SIG-M5 (cell line): Measurements from ENCODE around the gene NTHL1.
"Not testable (repeated sequence)": the region's sequence is repeated elsewhere in the genome, so short reads cannot be mapped to it uniquely, and the experiment has no call there.

Experiments
- DNase-seq: peaks from one replicate; lab custom pipeline; 2025; lab: John Stamatoyannopoulos, UW

NTHL1 gene

DNA sequence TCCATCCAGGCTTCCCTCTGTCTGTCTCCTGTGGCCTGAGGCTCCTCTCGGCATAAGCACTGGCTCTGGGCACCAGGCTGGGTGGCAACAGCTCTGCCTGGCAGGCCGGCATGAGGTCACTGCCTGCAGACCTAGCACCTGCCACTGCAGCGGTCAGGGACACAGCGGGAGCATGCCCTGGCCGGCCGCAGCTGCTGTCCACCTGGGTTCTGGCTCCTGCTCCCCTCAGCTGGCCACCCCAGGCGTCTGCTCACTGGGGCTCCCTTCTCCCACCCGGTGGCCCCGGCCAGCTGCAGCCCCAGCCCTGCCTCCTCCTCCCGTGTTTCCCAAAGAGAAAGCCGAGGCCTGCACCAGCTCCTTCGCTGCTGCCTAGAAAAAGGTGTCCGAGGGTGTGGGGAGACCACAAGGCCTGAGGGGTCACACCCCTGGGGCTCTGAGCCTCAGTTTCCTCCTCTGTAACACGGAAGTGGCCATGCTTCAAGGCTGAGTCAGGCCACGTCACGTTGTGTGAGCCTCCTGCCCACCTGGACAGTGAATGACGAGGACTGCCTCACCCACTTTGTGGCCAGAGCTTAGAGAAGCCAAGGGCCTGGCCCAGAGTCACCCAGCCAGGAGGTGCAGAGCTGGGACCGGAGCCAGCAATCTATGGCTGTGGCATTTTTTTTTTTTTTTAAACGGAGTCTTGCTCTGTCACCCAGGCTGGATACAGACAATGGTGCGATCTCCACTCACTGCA, 6.7 kb downstream of the NTHL1 start:
- no peak for DNase-seq

DNA sequence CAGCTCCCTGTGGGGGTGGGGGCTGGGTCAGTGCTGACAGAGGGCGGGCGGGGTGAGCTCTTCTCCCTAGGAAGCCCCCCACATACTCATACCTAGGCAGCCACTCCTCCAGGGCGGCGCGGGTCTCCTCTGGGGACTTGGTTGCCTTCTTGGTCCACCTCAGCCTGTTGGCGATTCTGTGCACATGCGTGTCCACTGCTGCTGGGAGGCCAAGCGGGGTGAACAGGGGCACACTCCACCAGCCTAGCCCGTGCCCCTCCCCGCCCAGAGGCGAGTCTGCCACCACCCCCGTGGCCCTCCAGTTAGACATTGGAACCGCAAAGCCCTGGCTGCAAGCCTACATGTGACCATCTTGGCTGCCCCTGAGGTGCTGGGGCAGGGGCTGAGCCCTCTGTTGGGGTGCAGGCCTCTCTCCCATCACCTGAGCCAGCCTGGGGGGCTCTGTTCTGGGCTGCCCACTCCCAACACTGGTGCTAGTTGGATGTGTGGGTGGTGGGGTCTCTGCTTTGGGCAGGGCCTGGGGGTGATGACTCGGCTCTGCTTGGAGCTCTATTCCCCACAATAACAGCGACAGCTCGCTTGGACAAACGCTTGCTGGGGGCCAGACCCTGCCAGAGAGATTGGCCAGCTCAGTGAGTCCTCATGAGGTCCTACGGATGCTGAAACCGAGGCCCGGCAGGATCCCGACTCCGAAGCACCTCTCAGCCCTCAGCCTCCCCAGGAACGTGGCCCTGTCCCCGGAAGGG, 7.4 kb downstream of the NTHL1 start:
- DNase-seq = no peak

DNA sequence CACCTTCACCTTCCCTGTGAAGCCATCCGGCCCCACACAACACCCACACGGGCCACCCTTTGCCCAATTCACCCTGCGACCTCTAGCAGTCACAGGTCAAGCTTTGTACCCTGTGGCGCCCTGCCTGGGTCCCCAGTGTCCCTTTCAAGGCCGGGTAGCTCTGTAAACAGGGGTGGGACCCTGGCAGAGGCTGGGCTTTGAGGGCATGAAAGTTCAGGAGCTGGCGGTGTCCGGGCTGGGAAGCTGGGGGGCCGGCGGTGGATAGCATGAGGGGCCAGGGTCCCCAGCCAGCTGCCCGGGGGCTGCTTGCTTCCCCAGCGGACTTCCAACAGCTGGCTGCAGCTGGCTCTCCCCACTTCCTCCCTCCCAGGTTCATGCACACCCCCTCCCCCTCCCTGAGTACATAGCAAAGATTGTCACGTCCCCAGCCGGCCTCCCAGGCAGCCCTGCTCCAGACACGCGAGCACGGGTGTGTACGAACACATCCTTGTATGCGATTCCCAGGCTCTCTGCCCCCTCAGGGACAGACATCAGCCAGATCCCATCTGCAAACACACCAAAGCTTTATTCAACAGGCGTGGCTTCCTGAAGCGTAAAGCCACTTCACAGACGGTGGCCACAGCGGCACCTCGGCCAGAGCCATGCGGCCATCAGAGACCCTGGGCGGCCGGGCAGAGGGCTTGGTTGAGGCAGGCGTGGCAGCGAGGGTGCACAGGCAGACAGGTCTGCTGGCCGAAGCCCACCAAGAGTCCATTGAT, 8.2 kb downstream of the NTHL1 start:
- no peak for DNase-seq

DNA sequence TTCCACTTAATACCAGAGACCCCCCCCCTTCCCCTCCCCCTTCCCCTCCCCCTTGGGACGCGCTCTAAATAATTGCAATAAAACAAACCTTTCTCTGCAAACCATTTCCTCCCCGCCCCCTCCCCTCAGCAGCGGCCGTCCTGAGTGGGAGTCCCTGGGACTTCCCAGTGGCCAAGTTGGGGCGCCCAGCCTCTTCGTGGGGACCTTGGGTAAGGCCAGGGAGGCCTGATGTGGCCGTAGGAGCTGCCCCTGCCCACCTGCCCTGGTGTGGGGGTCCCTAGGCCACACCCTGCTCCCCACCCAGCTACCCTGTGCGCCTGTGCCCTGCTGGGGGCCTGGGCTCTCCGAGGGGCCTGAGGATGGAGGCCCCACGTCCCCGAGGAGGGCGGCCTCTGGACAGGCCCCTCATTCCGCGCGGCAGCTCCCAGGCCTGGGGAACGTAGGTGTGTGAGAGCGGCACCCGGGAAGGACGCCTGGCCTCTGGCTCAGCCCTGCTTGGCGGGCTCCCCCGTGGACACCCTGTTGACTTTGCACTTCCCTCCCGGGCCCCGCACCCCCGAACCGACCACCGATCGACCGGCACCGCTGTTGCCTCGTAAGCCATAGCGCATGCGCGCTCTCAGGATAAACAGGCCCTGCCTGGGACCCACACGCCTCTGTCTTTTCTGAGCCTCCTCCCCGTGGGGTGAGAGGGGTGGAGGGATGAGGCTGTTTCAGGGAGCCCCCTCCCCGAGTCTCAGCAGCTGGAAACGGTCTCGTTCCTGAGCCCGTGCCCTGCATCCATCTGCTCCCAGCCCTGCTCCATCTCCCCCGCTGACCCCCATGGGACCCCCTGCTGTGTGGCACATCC, 9.0 kb downstream of the NTHL1 start:
- DNase-seq = no peak

DNA sequence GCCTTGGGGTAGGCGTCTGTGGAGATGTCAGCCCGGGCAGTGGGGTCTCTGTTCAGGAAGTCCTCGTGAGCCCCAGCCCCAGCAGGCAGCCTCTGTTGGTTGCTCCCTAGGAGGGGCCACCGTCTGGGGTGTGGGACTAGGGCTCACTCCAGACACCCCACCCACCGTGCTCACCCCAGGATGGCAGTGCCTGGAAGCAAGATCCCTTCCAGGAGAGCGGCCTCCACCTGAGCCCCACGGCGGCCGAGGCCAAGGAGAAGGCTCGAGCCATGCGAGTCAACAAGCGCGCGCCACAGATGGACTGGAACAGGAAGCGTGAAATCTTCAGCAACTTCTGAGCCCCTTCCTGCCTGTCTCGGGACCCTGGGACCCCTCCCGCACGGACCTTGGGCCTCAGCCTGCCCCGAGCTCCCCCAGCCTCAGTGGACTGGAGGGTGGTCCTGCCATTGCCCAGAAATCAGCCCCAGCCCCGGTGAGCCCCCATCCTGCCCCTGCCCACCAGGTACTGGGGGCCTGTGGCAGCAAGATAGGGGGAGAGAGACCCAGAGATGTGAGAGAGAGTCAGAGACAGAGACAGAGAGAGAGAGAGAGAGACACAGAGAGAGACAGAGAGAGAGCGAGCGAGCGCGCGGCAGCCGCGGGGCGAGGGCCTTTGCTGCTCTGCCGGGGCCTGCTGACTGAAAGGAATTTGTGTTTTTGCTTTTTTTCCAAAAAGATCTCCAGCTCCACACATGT, 9.8 kb downstream of the NTHL1 start:
- DNase-seq = no peak

DNA sequence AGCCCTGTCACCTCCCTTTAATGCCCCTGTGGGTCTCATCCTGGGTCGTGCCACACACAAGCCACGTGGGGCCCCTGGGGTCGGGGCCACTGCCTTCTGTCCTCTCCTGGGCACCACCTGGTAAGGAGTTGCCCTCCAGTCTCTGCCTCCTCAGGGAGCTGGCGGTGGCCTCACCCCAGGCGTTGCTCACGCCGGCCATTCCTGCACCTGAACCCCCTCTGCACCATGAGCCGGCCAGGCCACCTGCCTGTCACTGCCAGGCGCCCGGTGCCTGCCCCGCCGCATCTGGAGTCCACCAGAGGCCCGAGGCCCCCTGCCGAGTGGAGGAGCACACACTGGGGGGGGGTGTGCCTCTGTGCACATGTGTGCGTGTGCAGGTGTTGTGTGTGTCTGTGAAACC, 10.5 kb downstream of the NTHL1 start:
- DNase-seq = no peak

DNA sequence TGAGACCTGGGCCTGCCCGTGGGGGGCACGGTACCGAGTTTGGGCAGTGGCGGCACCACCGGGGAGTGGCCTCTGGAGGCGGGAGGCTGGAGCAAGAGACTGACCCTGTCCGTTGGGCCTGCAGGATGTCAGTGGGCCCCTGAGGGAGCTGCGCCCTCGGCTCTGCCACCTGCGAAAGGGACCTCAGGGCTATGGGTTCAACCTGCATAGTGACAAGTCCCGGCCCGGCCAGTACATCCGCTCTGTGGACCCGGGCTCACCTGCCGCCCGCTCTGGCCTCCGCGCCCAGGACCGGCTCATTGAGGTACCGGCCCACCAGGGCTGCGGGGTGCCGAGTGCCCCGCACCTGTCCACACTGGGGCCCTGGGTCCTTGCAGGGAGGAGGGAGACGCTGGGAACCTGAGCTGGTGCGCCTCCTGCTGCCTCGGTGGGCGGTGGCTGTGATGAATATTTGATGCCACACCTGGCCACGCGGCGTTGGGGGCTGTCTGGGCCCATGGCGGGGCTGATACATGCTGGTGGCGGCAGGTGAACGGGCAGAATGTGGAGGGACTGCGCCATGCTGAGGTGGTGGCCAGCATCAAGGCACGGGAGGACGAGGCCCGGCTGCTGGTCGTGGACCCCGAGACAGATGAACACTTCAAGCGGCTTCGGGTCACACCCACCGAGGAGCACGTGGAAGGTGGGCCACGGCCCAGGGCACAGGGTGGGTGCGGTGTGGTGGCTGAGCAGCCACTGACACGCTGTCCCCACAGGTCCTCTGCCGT, 11.3 kb downstream of the NTHL1 start:
- no peak for DNase-seq

DNA sequence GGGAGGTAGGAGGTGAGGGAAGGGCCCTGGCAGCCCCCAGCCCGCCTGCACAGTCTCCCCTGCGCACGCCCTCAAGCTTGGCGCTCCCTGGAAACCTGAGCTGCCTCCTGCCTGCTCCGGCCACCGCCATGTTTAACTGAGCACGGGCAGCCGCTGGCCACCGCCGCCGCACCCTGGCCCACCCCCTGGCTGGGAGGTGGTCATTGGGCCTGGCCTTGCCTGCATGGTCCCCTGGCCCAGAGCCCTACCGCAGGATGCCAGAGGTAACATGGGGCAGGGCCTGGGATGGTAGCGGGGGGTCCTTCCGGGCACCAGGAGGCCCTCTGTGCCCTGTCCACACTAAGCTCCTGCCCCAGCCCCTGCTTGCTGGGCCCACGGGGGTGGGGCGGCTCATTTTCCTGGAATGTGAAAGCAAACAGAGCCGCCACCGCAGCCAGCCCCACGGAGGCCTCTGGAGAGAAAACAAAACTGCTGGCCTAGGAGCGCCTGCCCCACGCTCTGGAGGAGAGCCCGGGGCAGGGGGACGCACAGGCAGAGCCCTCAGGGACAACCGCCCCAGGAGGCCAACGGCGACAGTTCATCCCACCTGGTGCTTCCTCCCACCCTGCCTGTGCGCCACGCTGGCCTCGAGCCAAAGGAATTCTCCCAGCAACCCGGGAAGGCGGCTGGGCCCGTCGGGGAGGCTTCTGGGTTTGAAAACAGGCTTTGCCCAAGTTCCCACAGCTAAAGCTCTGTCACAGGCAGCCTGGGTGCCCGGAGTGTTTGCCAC, 12.0 kb downstream of the NTHL1 start:
- DNase-seq = no peak

DNA sequence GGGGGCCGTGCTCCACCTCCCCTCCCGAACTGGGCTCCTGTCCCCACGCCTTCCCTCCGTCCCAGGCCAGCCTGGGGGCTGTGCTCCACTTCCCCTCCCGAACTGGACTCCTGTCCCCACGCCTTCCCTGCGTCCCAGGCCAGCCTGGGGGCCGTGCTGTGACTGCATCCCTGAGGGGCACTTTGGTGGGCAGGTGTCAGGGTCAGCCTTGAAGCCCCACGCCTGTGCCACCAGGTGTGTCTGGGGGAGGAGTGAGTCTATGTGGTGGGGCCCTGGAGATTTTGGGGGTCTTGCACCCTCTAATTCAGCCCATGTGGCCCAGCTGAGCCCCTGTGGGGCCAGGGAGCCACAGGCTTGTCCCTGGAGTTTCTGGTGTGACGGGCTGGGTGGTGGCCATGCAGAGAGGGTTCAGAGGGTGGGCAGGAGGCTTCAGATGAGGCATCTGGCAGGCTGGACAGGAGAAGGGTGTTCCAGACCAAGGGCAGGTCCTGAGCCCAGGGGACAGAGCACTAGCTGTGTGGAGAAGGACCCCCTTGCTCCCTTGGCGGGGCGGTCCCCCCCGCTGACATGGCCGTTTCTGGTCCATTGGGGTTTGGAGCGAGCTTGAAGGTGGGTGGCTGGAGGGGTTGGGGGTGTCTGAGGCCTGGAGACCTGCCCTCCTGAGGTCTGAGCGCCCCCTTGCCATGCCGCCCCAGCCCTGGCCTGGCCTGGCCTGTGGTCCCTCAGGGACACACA, 12.8 kb downstream of the NTHL1 start:
- DNase-seq = no peak

DNA sequence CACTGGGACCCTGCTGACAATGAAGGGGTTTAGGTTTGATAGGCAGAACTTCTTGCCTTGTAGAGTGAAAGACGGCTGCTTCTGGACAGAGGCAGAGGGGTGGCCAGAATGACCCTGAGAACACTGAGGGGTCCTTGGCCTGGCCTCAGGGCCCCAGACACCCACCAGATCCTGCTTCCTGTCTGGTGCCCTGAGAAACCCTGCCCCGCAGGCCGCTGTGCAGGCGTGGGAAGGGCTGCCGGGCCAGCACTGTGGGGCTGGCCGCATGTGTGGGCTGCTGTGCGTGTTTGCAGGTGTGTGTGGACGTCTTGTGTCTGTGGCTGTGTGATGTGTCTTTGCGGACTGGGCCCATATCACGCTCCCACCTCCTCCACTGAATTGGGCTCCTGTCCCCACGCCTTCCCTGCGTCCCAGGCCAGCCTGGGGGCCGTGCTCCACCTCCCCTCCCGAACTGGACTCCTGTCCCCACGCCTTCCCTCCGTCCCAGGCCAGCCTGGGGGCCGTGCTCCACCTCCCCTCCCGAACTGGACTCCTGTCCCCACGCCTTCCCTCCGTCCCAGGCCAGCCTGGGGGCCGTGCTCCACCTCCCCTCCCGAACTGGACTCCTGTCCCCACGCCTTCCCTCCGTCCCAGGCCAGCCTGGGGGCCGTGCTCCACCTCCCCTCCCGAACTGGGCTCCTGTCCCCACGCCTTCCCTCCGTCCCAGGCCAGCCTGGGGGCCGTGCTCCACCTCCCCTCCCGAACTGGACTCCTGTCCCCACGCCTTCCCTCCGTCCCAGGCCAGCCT, 13.5 kb downstream of the NTHL1 start:
- DNase-seq = not testable (repeated sequence)

DNA sequence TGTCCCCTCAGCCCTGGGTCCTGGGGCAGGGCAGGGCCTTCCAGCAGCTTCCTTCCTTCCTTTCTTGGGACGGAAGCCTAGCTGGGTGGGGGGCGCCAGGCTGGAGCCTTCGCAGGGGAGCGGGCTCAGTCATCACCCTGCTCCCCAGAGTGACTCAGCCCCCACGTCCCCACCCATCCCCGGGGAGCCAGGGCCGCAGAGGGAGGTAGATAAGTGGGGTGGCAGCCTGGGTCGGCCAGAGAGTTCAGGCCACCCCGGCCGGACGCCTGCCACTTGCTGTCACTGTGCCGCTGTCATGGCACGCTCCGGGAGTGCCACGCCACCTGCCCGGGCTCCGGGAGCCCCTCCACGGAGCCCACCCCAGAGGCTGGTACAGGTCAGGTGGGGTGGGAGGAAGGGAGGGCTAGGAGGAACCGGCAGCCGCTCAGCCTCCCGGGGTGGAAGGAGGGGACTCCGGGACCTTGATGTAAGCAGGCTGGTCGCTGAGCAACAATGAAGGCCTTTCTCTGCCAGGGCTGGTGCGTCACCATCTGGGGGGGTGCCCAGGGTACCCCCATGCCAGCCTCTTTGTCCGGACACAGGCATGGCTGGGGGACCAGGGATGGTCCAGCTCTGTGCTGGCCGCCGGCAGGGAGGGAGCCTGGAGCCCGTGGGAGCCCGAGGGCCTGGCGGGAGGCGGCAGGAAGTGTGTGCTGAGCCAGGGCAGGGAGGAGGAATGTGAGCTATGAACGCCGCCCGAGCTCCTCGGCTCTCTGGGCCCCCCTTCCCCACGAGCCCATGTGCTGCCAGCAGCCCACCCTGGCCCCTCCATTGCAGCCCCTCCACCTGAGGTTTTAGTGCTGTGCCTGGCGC, 14.4 kb downstream of the NTHL1 start:
- DNase-seq = no peak

DNA sequence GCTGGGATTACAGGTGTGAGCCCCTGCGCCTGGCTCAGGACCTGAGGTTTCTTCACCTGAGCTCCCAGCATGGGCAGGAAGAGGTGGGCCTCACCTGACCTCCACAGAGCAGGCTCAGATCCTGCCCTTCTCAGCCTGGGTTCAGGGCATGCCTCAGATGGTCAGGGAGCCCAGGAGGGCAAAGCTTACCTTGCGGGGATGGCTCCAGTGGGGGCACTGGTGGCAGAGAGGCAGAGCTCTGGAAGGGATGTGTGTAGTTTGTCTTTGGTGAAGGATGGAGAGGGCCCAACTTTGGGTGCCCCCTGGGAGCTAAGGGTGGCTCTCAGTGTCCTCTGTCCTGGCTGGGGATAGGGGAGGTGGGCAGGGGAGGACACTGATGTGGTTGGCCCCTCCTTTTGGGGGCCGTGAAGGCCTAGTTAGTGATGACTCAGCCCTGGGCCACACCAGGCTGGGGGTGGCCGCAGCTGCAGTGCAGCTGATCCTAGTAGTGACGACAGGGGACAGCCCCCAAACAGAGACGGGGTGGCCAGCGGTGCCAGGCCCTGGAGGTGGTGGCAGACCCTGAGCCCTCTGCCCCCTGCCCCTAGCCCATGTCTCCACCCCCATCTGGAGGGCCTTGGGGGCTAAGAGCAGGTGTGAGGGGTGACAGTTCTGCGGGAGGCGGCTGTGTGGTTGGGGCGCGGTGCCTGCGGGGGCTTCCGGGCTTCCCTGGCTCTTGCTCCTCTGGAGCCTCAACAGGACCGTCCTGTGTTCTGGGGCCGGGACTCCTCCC, 15.2 kb downstream of the NTHL1 start:
- DNase-seq = no peak

DNA sequence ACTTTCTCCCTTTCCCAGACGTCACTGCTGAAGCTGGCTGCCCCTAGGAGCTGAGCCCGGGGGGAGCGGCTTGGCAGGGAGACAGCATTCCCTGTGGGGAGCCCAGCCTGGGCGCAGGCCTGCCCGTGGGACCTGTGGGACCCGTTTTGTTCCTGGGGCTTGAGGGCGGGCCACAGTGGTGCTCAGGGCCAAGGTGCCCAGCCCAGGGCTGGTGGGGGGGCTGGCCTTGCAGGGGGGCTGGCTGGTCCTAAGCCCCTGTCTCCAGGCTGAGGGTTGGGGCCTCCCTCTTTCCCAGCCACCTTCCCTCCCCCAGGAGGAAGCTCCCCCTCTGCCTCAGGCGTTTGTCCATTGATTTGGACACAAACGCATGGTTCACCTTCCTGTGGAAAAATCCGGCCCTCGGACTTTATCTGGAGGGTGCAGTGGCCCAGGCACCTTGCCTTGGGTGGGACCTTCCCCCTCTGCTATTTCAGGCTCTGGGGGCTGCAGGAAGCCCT, 16.5 kb downstream of the NTHL1 start:
- no peak for DNase-seq

DNA sequence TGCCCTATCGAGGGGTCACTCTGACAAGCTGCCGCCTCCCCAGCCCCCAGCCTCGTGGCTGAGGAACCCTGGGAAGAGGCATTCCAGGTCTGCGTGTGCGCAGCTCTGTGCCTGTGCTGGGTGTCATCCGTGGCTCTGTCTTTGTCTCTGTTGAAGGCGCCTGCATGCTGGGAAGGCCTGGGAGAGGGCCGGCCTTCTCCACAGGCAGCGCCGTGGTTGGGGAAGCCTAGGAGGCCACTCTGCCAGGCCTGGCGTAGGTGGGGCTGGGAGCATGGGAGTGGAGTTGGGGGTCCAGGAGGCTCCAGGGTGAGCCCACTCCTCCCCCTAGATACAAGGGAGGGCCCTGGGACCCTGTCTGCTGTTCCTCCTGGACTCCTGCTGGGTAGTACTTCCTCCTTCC, 17.6 kb downstream of the NTHL1 start:
- DNase-seq = no peak

DNA sequence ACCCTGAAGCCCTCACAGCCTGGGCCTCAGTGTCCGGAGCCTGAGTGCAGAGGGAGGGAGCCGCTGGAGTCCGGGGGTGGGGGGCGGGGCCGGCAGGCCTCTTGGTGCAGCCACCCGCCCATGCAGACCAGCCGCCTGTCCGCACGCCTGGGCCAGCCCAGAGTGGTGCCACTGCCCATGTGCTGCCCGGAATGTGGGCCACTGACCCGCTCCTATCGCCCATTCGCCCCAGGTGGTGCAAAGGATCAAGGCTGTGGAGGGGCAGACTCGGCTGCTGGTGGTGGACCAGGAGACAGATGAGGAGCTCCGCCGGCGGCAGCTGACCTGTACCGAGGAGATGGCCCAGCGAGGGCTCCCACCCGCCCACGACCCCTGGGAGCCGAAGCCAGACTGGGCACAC, 18.3 kb downstream of the NTHL1 start:
- no peak for DNase-seq

DNA sequence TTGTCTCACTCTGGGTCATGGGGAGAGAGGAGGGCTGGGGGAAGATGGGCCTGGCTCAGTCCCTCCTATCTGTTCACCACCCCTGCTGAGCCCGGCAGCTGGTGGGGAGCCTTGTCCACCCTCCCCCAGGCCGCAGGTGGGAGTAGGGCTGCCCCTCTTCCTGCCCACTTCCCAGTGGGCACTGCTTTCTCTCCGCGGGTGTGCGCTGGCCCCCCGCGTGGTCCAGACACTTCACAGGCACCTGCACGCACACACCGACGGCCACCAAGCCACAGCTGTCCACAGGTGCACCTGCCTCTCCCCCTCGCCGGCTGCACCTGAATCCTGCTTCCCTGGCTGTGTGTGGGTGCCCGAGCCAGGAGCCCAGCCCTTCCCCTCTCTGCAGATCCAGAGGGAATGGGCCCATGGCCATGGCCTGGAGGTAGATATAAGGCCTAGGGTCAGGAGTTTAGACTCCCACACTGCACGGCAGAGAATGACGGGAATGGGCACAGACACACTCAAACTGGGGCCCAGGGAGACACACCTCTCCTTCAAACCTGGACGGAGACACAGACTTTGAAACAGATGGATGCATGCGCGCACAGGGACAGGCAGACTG, 18.9 kb downstream of the NTHL1 start:
- DNase-seq = no peak
